ENCODE data around the gene EMSY.
"Not testable (repeated sequence)": the region's sequence is repeated elsewhere in the genome, so short reads cannot be mapped to it uniquely, and the experiment has no call there.

The EMSY gene

GRCh38 chr11:76592025-76592914 lies 147.5 kb downstream of the EMSY start:
- no peak overlapping the region for H3K4me3 ChIP-seq (ENCODE audit: low read depth in 1 of 2, low read length in 2 of 2)
- no peak overlapping the region for H3K27ac ChIP-seq (ENCODE audit: low read depth, low read length)
- peaks cover 4 to 12% of the 10 kb centered on the region in 2 donors for H3K4me1 ChIP-seq (ENCODE audit: control insufficient read depth in 1 of 2, insufficient read depth in 2 of 2, low read length in 2 of 2)
- no peaks in the 10 kb centered on the region for H3K9me3 ChIP-seq (ENCODE audit: control insufficient read depth in 1 of 2, low read length in 2 of 2)
- no peaks in the 10 kb centered on the region for H3K27me3 ChIP-seq (ENCODE audit: control insufficient read depth in 1 of 2, insufficient read depth in 2 of 2, low read length in 2 of 2)
- no peaks in the 10 kb centered on the region for H3K36me3 ChIP-seq (ENCODE audit: control insufficient read depth in 1 of 2, insufficient read depth in 2 of 2, low read length in 2 of 2)
- H3K9ac ChIP-seq (ENCODE audit: low read depth in 1 of 2, low read length in 2 of 2) = no peak overlapping the region

GRCh38 chr11:76592961-76593360 lies 148.1 kb downstream of the EMSY start:
- no peak overlapping the region for H3K9ac ChIP-seq (ENCODE audit: low read depth in 1 of 2, low read length in 2 of 2)
- no peaks in the 10 kb centered on the region for H3K9me3 ChIP-seq (ENCODE audit: control insufficient read depth in 1 of 2, low read length in 2 of 2)
- no peaks in the 10 kb centered on the region for H3K36me3 ChIP-seq (ENCODE audit: control insufficient read depth in 1 of 2, insufficient read depth in 2 of 2, low read length in 2 of 2)
- no peak overlapping the region for H3K27ac ChIP-seq (ENCODE audit: low read depth, low read length)
- peaks cover 4 to 12% of the 10 kb centered on the region in 2 donors for H3K4me1 ChIP-seq (ENCODE audit: control insufficient read depth in 1 of 2, insufficient read depth in 2 of 2, low read length in 2 of 2)
- no peak overlapping the region for H3K4me3 ChIP-seq (ENCODE audit: low read depth in 1 of 2, low read length in 2 of 2)
- no peaks in the 10 kb centered on the region for H3K27me3 ChIP-seq (ENCODE audit: control insufficient read depth in 1 of 2, insufficient read depth in 2 of 2, low read length in 2 of 2)

GRCh38 chr11:76595091-76595490 lies 150.3 kb downstream of the EMSY start:
- H3K36me3 ChIP-seq (ENCODE audit: control insufficient read depth in 1 of 2, insufficient read depth in 2 of 2, low read length in 2 of 2); H3K9me3 ChIP-seq (ENCODE audit: control insufficient read depth in 1 of 2, low read length in 2 of 2); H3K27ac ChIP-seq (ENCODE audit: low read depth, low read length); H3K27me3 ChIP-seq (ENCODE audit: control insufficient read depth in 1 of 2, insufficient read depth in 2 of 2, low read length in 2 of 2); H3K4me3 ChIP-seq (ENCODE audit: low read depth in 1 of 2, low read length in 2 of 2); H3K4me1 ChIP-seq (ENCODE audit: control insufficient read depth in 1 of 2, insufficient read depth in 2 of 2, low read length in 2 of 2); H3K9ac ChIP-seq (ENCODE audit: low read depth in 1 of 2, low read length in 2 of 2): not testable (repeated sequence)

GRCh38 chr11:76596652-76597051 lies 151.8 kb downstream of the EMSY start:
- H3K36me3 ChIP-seq (ENCODE audit: control insufficient read depth in 1 of 2, insufficient read depth in 2 of 2, low read length in 2 of 2) = no peaks in the 10 kb centered on the region
- no peaks in the 10 kb centered on the region for H3K9me3 ChIP-seq (ENCODE audit: control insufficient read depth in 1 of 2, low read length in 2 of 2)
- no peaks in the 10 kb centered on the region for H3K27me3 ChIP-seq (ENCODE audit: control insufficient read depth in 1 of 2, insufficient read depth in 2 of 2, low read length in 2 of 2)
- peaks cover 0 to 7% of the 10 kb centered on the region in 2 donors for H3K4me1 ChIP-seq (ENCODE audit: control insufficient read depth in 1 of 2, insufficient read depth in 2 of 2, low read length in 2 of 2)
- no peak overlapping the region for H3K27ac ChIP-seq (ENCODE audit: low read depth, low read length)
- H3K4me3 ChIP-seq (ENCODE audit: low read depth in 1 of 2, low read length in 2 of 2) = no peak overlapping the region
- no peak overlapping the region for H3K9ac ChIP-seq (ENCODE audit: low read depth in 1 of 2, low read length in 2 of 2)

GRCh38 chr11:76597533-76598425 lies 153.0 kb downstream of the EMSY start:
- no peak overlapping the region for H3K4me3 ChIP-seq (ENCODE audit: low read depth in 1 of 2, low read length in 2 of 2)
- peaks cover 8 to 10% of the 10 kb centered on the region in 2 donors for H3K4me1 ChIP-seq (ENCODE audit: control insufficient read depth in 1 of 2, insufficient read depth in 2 of 2, low read length in 2 of 2)
- no peaks in the 10 kb centered on the region for H3K36me3 ChIP-seq (ENCODE audit: control insufficient read depth in 1 of 2, insufficient read depth in 2 of 2, low read length in 2 of 2)
- no peak overlapping the region for H3K9ac ChIP-seq (ENCODE audit: low read depth in 1 of 2, low read length in 2 of 2)
- no peak overlapping the region for H3K27ac ChIP-seq (ENCODE audit: low read depth, low read length)
- no peaks in the 10 kb centered on the region for H3K27me3 ChIP-seq (ENCODE audit: control insufficient read depth in 1 of 2, insufficient read depth in 2 of 2, low read length in 2 of 2)
- H3K9me3 ChIP-seq (ENCODE audit: control insufficient read depth in 1 of 2, low read length in 2 of 2) = no peaks in the 10 kb centered on the region

GRCh38 chr11:76598426-76598839 lies 153.6 kb downstream of the EMSY start:
- H3K36me3 ChIP-seq (ENCODE audit: control insufficient read depth in 1 of 2, insufficient read depth in 2 of 2, low read length in 2 of 2) = no peaks in the 10 kb centered on the region
- H3K9me3 ChIP-seq (ENCODE audit: control insufficient read depth in 1 of 2, low read length in 2 of 2) = no peaks in the 10 kb centered on the region
- H3K4me1 ChIP-seq (ENCODE audit: control insufficient read depth in 1 of 2, insufficient read depth in 2 of 2, low read length in 2 of 2) = peaks cover 10 to 12% of the 10 kb centered on the region in 2 donors
- H3K9ac ChIP-seq (ENCODE audit: low read depth in 1 of 2, low read length in 2 of 2) = no peak overlapping the region
- no peak overlapping the region for H3K4me3 ChIP-seq (ENCODE audit: low read depth in 1 of 2, low read length in 2 of 2)
- H3K27me3 ChIP-seq (ENCODE audit: control insufficient read depth in 1 of 2, insufficient read depth in 2 of 2, low read length in 2 of 2) = no peaks in the 10 kb centered on the region
- H3K27ac ChIP-seq (ENCODE audit: low read depth, low read length) = no peak overlapping the region

- Histone ChIP-seq H3K4me3 (ENCODE audit: low read depth in 1 of 2, low read length in 2 of 2) (no peak overlapping the region), H3K9ac (ENCODE audit: low read depth in 1 of 2, low read length in 2 of 2) (no peak overlapping the region), H3K9me3 (ENCODE audit: control insufficient read depth in 1 of 2, low read length in 2 of 2) (no peaks in the 10 kb centered on the region), H3K27me3 (ENCODE audit: control insufficient read depth in 1 of 2, insufficient read depth in 2 of 2, low read length in 2 of 2) (no peaks in the 10 kb centered on the region), H3K4me1 (ENCODE audit: control insufficient read depth in 1 of 2, insufficient read depth in 2 of 2, low read length in 2 of 2) (peaks cover 10 to 12% of the 10 kb centered on the region in 2 donors), H3K36me3 (ENCODE audit: control insufficient read depth in 1 of 2, insufficient read depth in 2 of 2, low read length in 2 of 2) (no peaks in the 10 kb centered on the region), H3K27ac (ENCODE audit: low read depth, low read length) (no peak overlapping the region)
Observed at GRCh38 chr11:76599041-76600013, 154.5 kb downstream of the EMSY start.

- H3K27me3 ChIP-seq (ENCODE audit: control insufficient read depth in 1 of 2, insufficient read depth in 2 of 2, low read length in 2 of 2) = no peaks in the 10 kb centered on the region
- H3K27ac ChIP-seq (ENCODE audit: low read depth, low read length) = no peak overlapping the region
- no peaks in the 10 kb centered on the region for H3K36me3 ChIP-seq (ENCODE audit: control insufficient read depth in 1 of 2, insufficient read depth in 2 of 2, low read length in 2 of 2)
- no peak overlapping the region for H3K4me3 ChIP-seq (ENCODE audit: low read depth in 1 of 2, low read length in 2 of 2)
- H3K9me3 ChIP-seq (ENCODE audit: control insufficient read depth in 1 of 2, low read length in 2 of 2) = no peaks in the 10 kb centered on the region
- H3K4me1 ChIP-seq (ENCODE audit: control insufficient read depth in 1 of 2, insufficient read depth in 2 of 2, low read length in 2 of 2) = peaks cover 17 to 21% of the 10 kb centered on the region in 2 donors
- no peak overlapping the region for H3K9ac ChIP-seq (ENCODE audit: low read depth in 1 of 2, low read length in 2 of 2)
Observed at GRCh38 chr11:76600124-76600655, 155.4 kb downstream of the EMSY start.

GRCh38 chr11:76601272-76601671 lies 156.5 kb downstream of the EMSY start:
- Histone ChIP-seq H3K27ac (ENCODE audit: low read depth, low read length) (no peak overlapping the region), H3K4me1 (ENCODE audit: control insufficient read depth in 1 of 2, insufficient read depth in 2 of 2, low read length in 2 of 2) (peaks cover 25 to 27% of the 10 kb centered on the region in 2 donors), H3K9ac (ENCODE audit: low read depth in 1 of 2, low read length in 2 of 2) (no peak overlapping the region), H3K27me3 (ENCODE audit: control insufficient read depth in 1 of 2, insufficient read depth in 2 of 2, low read length in 2 of 2) (no peaks in the 10 kb centered on the region), H3K9me3 (ENCODE audit: control insufficient read depth in 1 of 2, low read length in 2 of 2) (no peaks in the 10 kb centered on the region), H3K4me3 (ENCODE audit: low read depth in 1 of 2, low read length in 2 of 2) (no peak overlapping the region), H3K36me3 (ENCODE audit: control insufficient read depth in 1 of 2, insufficient read depth in 2 of 2, low read length in 2 of 2) (no peaks in the 10 kb centered on the region)

Data from duodenal mucosa (tissue), 2 donors.